Omental fat pad (tissue), 4 donors: ENCODE measurements around the gene MMEL1. TPM values are rescaled to one million over a fixed set of nuclear protein-coding genes. Genes with fewer than 3 reads are reported as not detected.
A peak's percentile ranks its signal among the peaks of the same experiment; 100 is the strongest.

Source experiments
- ATAC-seq: fragments of 150-250 bp; one replicate; pipeline ENCODE4 v1.9.1; 2016; ENCODE audit warnings: mild to moderate bottlenecking, moderate library complexity; ENCODE audit not compliant: low FRiP score
- DNase-seq: peaks from one replicate; pipeline ENCODE4 v3.0.0-alpha.2; 2019; ENCODE audit warnings: low spot score
- total RNA-seq, 4 donors: library from RNA; depleted of rRNA; stranded (reverse); fragments of >200 nt; gene quantifications; one replicate each; pipeline ENCODE4 v1.1.0, GENCODE V29; 2016
- TF ChIP-seq, protein P1 (sequence below), 3 donors: fragments of 450-650 bp; IDR thresholded peaks; one replicate each; pipeline ENCODE4 v1.5.1; 2016 to 2017; ENCODE audit warnings: antibody characterized with exemption in 3 of 3, mild to moderate bottlenecking in 3 of 3, moderate library complexity in 2 of 3

Gene MMEL1
- total RNA-seq, 4 donors from 2014 or later = 1.6 to 2.4 (median 1.6) TPM; not detected in 1

DNA sequence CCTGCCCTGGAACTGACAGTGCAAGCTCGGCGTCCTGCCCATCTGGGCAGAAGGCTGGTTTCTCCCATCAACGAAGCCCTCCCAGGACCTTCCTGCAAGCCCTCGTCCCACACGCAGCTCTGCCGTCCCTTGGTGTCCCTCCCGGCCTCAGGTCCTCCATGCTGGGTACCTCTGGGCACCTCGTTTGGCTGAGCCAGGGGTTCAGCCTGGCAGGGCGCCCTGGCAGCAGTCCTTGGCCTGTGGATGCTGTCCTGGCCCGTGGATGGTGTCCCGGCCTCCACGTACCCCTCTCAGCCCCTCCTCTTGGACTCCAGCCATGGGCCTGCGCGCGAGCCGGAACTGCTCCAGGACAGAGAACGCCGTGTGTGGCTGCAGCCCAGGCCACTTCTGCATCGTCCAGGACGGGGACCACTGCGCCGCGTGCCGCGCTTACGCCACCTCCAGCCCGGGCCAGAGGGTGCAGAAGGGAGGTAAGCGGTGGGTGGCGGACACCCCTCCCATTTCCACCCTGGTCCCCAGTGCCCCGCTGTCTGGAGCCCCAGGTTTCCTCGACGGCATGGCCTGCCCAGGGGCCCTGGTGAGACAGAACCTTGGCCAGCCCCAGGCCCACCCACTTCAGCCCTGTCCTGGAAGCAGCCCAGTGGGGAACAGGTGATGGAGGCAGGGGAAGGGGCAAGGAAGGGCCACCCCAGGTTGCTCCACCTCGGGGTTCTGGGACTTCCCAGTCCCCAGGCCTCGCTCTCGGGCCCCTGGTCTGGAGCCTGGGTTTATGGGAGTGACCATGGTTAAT lies 73.1 kb downstream of the MMEL1 start:
- ATAC-seq (no peak), DNase-seq (no peak)
- TF ChIP-seq, protein P1, sequence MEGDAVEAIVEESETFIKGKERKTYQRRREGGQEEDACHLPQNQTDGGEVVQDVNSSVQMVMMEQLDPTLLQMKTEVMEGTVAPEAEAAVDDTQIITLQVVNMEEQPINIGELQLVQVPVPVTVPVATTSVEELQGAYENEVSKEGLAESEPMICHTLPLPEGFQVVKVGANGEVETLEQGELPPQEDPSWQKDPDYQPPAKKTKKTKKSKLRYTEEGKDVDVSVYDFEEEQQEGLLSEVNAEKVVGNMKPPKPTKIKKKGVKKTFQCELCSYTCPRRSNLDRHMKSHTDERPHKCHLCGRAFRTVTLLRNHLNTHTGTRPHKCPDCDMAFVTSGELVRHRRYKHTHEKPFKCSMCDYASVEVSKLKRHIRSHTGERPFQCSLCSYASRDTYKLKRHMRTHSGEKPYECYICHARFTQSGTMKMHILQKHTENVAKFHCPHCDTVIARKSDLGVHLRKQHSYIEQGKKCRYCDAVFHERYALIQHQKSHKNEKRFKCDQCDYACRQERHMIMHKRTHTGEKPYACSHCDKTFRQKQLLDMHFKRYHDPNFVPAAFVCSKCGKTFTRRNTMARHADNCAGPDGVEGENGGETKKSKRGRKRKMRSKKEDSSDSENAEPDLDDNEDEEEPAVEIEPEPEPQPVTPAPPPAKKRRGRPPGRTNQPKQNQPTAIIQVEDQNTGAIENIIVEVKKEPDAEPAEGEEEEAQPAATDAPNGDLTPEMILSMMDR (IDR thresholded peaks at IDR 0.05) = no peak

DNA sequence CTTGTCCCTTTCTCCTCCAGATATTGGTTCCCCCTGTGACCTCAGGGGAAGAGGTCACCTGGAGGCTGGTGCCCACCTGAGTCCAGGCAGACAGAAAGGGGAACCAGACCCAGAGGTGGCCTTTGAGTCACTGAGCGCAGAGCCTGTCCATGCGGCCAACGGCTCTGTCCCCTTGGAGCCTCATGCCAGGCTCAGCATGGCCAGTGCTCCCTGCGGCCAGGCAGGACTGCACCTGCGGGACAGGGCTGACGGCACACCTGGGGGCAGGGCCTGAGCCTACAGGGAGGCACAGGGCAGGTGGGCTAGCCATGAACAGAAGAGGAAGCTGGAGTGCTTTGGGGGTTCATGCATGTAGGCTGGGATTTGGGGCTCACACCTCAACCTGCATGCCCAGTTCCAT lies 74.0 kb downstream of the MMEL1 start:
- TF ChIP-seq, protein P1 (IDR thresholded peaks at IDR 0.05) = no peak
- DNase-seq (no peak), ATAC-seq (no peak)

DNA sequence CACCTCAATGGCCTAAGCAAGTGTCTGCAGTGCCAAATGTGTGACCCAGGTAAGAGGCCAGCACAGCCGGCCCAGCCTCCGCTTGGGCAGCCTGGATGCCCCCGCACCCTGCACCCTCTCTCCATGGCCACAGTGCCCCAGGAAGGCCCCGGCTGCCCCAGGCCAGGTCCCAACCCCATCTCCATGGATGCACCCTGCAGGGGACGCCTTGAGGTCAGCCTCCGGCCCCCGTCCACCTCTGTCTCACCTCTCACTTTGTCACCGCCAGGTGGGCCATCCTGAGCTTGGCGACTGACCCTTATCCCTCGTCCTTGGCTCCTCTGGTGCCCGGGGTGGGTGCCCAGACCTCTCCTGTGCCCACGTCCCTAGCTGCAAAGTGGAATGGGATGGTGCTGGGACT lies 74.4 kb downstream of the MMEL1 start:
- no peak for DNase-seq
- no peak for ATAC-seq
- TF ChIP-seq, protein P1 (IDR thresholded peaks at IDR 0.05) = no peak

DNA sequence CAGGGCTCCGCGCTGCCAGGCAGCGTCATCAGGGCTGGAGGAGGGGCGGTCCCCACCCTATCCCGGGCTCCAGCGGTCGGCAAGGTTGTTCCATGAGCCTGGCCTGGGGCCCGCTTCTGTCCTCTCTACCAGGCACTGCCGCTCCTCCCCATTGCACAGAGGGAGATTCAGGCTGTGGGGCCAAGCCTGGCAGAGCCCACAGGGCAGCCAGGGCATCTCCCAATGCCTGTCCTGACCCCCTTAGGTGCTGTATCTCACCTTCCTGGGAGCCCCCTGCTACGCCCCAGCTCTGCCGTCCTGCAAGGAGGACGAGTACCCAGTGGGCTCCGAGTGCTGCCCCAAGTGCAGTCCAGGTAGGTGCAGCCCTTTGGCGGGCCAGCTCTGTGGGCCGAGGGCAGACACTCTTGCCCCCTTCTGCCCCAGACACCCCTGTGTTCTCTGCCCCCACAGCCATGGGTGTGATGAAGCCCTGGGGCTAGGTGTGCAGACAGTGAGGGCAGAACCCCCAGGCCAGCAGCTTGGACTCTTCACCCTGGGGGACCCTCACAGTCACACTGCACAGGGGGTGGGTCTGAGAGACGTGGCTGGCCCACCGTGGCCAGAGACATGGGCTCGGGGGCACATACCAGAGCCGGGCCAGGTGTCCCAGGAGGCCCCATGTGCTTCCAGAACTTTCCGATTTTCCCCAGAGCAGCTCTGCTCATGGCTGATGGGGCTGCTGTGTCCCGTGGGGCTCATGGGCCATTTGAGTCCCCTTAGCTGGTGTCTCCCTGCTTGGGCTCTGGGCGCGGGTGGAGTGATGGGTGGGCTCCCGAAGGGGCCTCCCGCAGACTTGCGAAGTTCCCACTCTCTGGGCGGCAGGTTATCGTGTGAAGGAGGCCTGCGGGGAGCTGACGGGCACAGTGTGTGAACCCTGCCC lies 75.1 kb downstream of the MMEL1 start:
- ATAC-seq = no peak
- TF ChIP-seq, protein P1 (IDR thresholded peaks at IDR 0.05) = no peak
- DNase-seq = no peak

DNA sequence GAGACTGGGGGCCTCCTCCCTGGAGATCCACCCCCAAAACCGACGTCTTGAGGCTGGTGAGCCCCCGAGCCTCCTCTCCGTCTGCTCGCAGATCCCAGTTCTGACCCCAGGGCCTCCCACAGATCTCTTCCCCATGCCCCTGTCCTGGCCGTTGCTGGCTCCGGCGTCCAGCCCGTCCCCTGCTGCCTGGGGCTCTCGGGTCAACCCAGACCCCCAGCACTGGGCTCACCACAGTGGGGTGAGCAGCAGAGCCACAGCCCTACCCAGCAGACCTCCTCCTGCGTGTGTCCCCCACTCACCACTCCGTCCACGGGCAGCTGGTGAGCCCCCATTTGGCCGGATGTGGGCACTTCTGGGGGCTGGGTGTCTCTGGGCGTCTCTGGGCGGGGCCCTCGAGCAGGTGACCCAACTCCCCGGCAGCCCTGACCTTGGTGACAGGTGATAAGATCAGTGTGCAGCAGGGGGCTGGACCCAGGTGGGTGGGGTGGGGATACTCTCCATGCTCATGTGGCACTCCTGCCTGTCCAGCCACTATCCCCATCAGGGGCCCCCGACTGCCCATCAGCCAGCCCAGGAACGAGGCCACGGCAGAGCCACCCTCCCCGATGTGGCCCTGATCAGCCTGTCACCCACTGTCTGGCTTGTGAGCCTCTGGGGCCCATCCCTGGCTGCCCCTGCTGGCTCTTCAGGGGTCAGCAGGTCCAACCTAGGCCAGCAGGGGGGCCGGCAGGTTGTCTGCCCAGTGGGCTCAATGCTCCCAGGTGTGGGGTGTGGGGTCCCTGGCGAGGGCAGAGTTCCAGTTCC lies 75.9 kb downstream of the MMEL1 start:
- no peak for DNase-seq
- TF ChIP-seq, protein P1 (IDR thresholded peaks at IDR 0.05) = no peak
- ATAC-seq = peak; percentile 10

DNA sequence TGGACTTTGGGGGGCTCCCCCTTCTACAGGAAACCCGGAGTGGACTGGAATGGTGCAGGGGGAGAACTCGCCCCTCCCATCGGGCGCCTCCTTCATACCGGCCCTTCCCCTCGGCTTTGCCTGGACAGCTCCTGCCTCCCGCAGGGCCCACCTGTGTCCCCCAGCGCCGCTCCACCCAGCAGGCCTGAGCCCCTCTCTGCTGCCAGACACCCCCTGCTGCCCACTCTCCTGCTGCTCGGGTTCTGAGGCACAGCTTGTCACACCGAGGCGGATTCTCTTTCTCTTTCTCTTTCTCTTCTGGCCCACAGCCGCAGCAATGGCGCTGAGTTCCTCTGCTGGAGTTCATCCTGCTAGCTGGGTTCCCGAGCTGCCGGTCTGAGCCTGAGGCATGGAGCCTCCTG lies 76.5 kb downstream of the MMEL1 start, which contains the start of gene TNFRSF14:
TNFRSF14 (plus strand) TSS at position 95 of the 401 bp plus-strand sequence; CDS start at position 389, 294 bp downstream.
- TF ChIP-seq, protein P1 (IDR thresholded peaks at IDR 0.05) = no peak
- peak; percentile 48 for ATAC-seq
- DNase-seq = no peak
